H54 (cell line): ENCODE data around the gene AXIN1.
"Not testable (repeated sequence)": the region's sequence is repeated elsewhere in the genome, so short reads cannot be mapped to it uniquely, and the experiment has no call there.

ENCODE experiments used
- DNase-seq: peaks from one replicate; pipeline ENCODE4 v3.0.0; 2011; ENCODE audit warnings: low spot score, mixed read lengths; ENCODE audit not compliant: insufficient read length
- FAIRE-seq: peaks from 3 replicates; lab custom pipeline; 2011; peaks lifted over from hg19 to GRCh38; lab: Jason Lieb, UNC
- POLR2A ChIP-seq: IDR thresholded peaks from 2 replicates; pipeline ENCODE4 v1.6.1; 2011; ENCODE audit warnings: low read depth, mild to moderate bottlenecking, low read length

AXIN1 gene

DNA sequence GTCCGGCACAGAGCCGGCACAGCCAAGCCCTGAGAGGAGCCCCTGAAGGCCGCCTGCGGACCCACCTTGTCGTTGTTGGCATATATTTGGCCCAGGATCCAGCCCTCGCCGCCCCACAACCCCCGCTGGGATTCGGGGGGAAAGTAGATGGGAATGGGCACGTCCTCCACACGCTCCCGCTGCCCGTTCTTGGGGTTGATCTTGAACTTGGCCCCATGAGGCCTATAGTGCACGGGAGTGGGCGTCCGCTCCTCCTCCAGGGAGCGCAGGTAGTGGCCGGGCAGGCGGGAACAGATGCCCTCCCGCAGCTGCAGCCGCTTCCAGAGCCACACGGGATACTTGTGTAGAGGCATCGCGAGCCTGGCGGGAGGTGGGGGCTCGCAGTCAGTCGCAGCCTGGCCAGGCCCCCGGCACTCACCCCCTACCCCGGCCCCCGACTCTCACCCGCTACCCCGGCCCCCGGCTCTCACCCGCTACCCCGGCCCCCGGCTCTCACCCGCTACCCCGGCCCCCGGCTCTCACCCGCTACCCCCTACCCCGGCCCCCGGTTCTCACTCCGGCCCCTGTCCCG is 17.4 kb upstream of the AXIN1 start:
- TF ChIP-seq POLR2A, result no peak
- DNase-seq (no peak), FAIRE-seq (no peak)

DNA sequence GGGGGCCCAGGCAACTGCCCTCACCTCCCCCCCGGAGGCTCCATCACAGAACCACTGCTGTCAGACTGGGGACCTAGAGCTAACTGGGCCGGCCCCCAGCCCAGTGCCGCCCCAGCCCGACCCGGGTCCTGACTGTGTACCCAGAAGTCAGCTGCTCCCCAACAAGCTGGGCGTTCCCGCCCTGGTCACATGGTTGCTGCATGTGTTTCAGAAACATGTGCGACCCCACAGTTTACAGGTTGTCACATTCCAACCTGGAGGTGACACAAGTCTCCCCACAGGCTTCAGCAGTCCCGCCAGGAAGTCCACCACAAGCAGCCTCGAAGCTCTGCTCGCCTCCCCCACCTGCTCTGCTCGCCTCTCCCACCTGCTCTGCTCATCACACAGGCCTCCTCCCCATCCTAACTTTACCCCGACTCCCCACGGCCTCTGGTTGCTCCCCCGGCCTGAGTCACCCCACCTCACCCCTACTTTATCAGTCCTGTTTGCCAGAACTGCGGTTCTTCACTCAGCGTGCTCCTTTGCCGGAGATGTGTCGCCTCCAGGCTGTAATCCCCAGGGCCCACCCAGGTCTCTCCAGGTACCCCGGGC is 16.8 kb upstream of the AXIN1 start:
- no peak for TF ChIP-seq POLR2A
- FAIRE-seq, result no peak
- DNase-seq, result no peak

DNA sequence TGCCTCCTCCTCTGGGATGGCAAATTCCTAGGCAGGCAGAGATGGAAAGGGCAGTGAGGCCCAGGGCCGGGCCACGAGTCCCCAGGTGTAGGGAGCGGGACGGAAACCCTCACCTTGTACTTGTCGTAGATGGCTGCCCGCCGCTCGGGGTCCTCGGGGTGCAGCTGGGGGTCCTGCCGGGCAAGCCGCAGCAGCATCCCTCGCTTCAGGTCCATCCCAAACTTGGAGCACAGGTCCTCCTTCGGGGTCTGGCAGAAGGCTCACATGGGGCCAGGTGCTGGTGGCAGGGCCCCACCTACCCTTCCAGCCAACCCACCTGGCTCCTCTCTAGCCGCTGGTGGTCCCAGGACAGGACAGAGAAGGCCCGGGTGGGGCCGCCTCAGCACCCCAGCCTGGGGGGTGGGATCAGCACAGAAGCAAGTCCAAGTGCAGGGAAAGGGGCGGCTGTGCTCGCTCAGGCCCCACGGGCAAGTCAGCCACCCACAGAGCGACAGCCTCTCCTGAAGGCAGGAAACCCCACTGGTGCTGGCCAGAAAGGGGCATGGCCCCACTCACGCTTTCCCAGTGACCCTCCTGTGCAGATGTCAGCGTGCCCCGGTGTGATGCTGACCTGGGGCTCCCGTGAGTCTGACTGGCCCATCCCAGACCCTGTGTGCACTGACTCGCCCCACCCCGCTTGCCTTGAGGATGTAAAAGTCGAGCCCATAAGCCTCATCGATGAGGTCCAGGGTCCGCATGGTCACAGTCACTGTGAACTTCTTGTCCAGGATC is 16.1 kb upstream of the AXIN1 start:
- DNase-seq (no peak), FAIRE-seq (no peak)
- TF ChIP-seq POLR2A, result no peak

DNA sequence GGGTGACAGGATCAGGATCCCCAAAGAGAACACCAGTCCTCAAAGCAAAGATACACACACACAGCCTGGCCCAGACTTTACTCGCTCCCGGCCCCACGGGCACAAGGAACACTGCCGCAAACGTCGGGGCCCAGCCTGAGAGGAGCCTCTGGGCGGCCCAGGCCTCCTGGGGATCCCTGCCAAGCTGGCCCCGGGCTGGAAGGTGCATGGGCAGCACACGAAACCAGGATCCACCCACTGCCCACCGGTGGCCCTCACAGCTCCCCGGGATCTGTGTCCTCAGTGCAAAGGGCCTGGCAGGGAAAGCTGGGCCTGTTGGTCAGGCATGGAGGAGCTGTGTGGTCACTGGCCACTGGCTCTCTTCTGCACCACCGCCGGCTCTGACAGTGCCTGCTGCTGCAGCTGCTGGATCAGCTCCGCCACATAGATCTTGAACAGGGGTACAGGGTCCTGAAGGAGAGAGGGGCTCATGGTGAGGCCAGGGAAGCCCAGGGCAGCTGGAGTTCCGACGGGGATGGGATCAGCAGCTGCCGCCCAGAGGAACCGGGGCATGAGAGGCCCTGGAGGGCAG is 14.9 kb upstream of the AXIN1 start:
- FAIRE-seq (no peak), DNase-seq (no peak)
- TF ChIP-seq POLR2A, result no peak

DNA sequence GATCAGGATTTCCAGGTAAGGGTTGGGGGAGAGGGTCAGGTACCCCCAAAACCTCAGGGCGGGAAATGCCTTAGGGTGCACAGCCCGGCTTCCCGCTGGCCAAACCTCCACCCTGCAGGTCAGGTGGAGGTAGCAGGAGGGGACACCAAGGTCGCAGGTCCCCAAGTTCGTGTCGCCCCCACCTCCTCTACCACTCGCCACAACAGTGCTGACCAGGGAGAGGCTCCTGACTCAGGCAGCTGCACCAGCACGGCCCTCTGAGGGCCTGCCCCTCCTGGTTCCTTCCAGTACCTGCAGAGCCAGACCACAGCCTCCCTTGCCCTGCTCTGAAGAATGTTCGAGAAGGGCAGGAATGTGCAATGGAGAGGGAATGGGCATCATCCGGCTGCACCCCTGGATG is 14.0 kb upstream of the AXIN1 start:
- FAIRE-seq (no peak), DNase-seq (no peak)
- no peak for TF ChIP-seq POLR2A

DNA sequence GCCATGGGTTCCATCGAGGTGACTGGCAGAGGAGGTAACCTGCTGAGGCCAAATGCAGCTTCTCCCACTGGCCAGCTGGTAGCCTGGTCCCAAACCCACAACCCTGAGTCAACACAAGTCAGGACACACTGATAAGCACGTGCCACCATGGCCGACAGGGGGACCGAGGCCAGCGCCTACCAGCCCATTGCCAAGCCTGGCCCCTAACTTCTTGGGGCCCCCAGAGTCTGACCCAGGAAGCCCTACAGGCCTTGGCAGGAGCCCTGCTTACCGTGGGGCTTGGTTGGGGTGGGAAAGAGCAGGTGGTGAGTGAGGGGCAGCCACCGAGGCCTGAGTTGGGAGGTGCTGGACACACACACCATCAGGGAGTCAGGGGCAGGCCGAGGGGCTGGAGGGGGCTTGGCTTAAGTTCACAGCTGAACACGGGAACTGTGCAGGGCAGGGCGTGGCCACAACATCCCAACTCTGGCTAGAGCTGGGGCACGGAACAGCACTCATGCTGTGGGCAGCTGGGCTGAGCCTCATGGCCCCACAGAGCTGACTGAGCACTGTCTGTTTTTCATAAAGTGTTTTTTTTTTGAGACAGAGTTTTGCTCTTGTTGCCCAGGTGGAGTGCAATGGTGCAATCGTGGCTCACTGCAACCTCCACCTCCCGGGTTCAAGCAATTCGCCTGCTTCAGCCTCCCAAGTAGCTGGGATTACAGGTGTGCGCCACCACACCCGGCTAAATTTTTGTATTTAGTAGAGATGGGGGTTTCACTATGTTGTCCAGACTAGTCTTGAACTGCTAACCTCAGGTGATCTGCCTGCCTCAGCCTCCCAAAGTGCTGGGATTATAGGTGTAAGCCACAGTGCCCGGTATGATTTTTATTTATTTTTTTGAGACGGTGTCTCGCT is 12.3 kb upstream of the AXIN1 start:
- TF ChIP-seq POLR2A, result no peak
- no peak for DNase-seq
- FAIRE-seq, result no peak

DNA sequence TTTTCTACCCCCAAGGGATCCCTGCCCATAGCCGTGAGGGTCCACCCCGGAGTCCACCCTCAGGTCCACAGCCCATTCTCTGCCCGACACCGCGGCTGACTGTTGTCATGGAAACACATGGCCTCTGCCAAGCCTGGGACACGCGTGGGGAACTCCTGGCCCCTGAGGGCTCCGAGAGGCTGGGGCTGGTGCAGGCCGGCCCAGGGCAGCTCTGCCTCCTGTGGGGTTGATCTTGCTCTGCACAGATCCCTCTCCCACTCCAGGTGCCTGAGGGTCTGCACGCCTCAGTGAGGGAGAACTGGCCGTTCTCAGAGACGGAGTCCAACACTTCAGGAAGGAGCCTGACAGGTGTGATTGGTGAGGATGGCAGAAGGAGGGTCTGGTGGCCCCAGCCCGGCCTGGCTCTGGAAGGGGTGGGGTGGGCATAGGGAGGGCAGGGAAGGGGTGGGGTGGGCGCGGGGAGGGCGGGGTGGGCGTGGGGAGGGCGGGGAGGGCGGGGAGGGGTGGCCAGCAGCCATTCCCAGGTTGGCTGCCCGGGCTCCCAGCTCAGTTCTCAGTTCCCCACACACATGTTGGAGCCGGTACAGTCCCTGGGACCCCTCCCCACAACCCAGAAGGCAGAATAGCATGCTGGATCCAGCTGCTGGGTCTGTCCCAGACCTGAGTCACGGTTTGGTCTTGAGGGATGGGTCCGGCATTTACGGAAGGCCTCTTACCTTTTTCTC is 11.4 kb upstream of the AXIN1 start:
- no peak for TF ChIP-seq POLR2A
- no peak for FAIRE-seq
- no peak for DNase-seq

DNA sequence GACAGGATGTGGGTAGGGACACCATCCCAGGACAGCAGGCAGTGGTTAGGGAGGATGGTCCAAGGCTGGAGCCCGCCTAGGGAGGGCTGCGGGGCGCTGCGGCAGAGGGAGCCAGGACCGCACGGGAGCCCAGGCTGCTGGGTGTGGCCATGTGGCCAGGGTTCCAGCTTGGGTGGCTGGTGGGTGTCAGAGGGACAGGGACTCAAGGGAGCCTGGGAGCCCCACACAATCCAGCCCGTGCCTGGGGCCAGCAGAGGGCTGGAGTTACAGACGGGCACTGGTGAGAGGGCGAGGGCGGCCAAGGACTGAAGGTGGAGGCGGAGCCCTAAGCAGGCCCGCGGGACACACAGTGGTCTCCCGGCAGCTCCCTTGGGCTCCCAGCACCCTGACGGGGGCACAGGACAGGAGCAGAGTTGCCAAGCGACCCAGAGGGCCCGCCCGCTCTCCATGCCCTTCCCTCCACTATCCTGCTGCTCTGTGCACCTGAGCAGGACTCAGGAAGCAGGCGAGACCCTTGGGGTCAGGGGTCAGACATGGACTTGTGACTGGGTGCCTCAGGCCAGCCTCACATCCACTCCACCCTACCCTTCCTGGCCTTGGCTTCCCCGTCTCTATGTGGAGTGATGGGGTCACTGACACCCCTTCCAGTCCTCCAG is 10.7 kb upstream of the AXIN1 start:
- TF ChIP-seq POLR2A, result no peak
- no peak for FAIRE-seq
- DNase-seq, result no peak

DNA sequence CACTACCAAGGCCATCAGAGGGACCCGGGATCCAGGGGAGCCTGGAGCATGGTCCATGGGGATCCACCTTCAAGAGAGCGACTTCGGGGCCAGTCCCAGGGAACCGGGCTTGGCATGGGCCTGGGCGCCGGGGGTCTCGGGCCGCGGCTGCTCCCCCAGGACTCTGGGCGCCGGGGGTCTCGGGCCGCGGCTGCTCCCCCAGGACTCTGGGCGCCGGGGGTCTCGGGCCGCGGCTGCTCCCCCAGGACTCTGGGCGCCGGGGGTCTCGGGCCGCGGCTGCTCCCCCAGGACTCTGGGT is 10.1 kb upstream of the AXIN1 start:
- not testable (repeated sequence) for DNase-seq, FAIRE-seq

DNA sequence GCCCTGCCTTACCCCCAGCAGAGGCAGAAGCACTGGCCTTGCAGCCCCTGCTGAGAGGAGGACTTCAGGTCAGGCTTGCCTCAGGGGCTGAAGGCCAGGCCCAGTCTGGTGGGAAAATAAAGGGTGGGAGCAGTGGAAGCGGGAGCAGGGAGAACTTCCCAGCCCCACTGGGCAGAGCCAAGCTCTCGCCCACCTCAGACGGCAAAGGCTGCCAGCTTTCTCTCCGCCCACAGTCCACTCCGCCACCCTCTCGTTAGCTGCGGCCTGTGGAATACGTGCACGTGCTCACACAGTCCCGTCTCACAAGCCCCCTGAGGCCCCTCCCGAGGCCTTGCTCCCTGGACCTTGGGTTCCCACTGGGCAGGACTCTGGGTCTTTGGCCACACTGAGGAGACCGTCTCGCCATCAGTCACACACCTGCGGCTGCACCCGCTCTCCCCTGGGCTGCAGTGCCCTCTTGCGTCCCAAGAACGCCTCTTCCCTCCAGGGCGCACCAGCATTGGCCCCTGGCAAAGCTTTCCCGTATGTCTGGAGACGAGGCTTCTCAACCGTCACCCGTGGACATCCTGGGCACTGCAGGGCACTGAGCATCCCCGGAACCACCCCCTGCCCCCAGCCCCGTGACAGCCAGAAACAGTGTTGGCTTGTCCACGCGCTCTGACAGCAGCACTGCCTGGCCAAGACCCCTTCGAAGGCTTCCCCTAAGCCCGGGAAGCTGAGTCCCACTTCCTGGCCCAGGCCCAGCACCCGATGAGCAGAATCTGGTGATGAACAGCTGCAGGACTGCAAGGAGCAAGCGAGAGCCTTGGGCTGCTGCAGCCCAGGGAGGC is 9.6 kb upstream of the AXIN1 start:
- DNase-seq, result peak; percentile 98
- no peak for FAIRE-seq
- no peak for TF ChIP-seq POLR2A

DNA sequence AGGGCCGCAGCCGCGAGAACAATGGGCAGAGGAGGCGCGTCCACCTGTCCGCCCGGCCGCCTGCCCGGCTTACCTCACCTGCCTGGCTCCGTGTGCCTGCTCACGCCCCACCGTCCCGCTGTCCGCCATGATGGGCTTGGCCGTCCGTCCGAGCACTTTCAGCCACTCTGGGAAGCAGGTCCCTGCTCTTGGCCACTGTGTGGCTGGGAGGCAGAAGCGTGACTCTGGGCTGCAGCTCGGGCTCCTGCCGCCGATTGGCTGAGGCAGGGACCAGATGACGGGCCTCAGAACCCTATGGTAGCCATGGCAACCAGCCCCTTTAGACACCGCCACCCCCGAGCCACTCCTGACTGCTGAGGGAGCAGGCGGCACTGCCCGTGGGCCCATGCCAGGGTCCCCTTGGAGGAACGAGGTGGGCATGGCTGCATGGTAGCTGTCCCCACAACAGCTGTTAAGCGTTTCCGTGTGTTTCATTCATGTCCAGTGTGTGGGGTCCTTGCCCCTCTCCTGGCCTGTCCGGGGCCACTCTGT is 8.9 kb upstream of the AXIN1 start:
- DNase-seq (no peak), FAIRE-seq (no peak)
- TF ChIP-seq POLR2A, result no peak
